Occipital lobe (tissue), 2 donors: ENCODE data around the gene CEMIP2. TPM values are rescaled to one million over a fixed set of nuclear protein-coding genes. Genes with fewer than 3 reads are reported as not detected.
"Not testable (repeated sequence)": the region's sequence is repeated elsewhere in the genome, so short reads cannot be mapped to it uniquely, and the experiment has no call there.

Experiments
- DNase-seq: peaks from one replicate; lab custom pipeline; 2025; lab: John Stamatoyannopoulos, UW
- total RNA-seq: library from RNA; depleted of rRNA; stranded (reverse); fragments of >200 nt; gene quantifications from one replicate; pipeline ENCODE4 v1.2.3, GENCODE V29; 2014

CEMIP2 gene
- total RNA-seq: 54.7 TPM

GRCh38 chr9:71768388-71769174, at the start of gene CEMIP2:
TSS of gene CEMIP2 (minus strand) at chr9:71768513. CDS start at chr9:71750373, 18,140 bp downstream.
- DNase-seq: peak; percentile 85

DNA sequence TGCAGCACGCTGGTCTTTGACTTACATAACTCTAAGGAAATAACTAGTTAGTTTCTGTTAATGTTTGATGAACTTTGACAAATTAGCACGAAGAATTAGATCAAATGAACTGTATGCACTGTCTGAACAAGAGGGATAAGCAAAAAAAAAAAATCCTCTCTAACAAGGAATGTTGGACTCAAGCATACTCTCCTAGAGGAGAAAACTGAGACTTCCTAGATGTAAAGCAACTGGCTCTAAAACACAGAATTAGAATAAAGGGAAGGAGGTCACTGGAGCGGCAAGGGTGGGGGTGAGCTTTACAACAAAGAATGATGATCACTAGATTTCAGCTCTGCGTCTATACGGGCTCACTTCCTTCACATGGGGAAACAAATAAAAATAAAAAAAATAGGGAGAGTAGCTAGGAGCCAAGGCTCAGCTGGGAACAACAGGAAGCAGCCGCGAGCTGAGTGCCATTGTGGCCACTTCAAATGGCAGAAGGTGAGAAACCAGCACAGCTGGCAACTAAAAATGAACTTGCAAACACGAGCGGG, 48.7 kb upstream of the CEMIP2 start:
- no peak for DNase-seq

GRCh38 chr9:71814815-71815214, 46.5 kb upstream of the CEMIP2 start:
- no peak for DNase-seq

- DNase-seq: no peak
These were observed 45.9 kb upstream of the CEMIP2 start for GRCh38 chr9:71814226-71814625.

DNA sequence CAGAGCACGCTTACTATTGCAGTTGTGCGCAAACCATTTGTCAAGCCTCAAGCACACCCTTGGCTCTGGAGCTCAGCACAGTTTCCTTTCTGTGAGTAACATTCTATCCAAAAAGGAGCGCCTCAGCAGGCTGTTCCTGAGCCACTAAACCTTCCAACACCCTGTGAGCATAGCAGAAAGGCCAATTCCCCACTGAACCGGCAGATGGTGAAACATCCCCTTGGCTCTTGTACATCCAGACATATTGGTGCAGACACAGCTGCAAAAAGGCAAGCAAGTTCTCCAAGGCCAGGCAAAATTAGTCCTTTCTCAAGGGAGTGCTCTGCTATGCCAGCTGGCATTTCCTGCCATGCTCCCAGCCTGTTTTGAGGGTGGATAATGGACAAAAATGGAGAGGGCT, 44.1 kb upstream of the CEMIP2 start:
- peak; percentile 45 for DNase-seq

- DNase-seq: no peak
These were observed 39.8 kb upstream of the CEMIP2 start for GRCh38 chr9:71808068-71808467.

- DNase-seq: no peak
These were observed 38.6 kb upstream of the CEMIP2 start for GRCh38 chr9:71806901-71807307.

GRCh38 chr9:71805096-71805495, 36.8 kb upstream of the CEMIP2 start:
- DNase-seq: not testable (repeated sequence)

DNA sequence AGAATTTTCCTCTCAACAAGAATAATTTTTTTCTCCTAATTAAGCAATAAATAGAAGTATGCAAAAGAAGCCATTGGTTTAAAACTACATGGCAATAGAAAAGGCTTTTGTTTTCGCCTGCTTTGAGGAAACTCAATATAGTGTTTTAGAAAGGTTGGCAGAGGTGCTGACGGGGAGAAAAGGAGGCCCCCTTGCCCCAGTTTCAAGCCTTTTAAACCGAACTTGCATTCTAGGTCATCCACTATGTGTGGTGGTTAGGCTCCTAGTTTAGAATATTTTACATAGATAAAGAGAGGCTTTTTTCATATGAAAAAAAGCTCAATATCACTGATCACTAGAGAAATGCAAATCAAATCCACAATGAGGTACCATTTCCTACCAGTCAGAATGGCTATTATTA, 33.5 kb upstream of the CEMIP2 start:
- no peak for DNase-seq

DNA sequence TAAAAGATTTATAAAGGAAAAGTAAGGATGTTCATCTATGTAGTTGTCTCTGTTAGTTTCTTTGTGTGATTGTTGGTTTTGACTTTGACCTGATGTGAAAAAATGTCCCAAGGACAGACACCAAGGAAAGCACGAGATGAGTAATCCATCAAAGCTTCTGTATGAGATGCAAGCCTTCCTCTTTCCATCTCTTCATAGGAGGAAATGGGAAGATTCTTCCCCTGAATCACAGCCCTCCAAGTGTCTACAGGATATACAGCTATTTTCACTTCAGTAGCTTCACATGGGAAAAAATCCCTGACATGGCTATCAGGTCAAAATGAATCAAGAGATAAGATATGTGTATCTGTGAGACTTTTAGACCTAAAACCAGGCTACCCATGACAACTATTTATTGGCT, 29.0 kb upstream of the CEMIP2 start:
- DNase-seq: no peak

GRCh38 chr9:71796100-71796767, 27.9 kb upstream of the CEMIP2 start:
- DNase-seq: no peak

GRCh38 chr9:71795097-71795813, 26.9 kb upstream of the CEMIP2 start:
- DNase-seq: no peak

GRCh38 chr9:71793386-71794105, 25.2 kb upstream of the CEMIP2 start:
- no peak for DNase-seq

DNA sequence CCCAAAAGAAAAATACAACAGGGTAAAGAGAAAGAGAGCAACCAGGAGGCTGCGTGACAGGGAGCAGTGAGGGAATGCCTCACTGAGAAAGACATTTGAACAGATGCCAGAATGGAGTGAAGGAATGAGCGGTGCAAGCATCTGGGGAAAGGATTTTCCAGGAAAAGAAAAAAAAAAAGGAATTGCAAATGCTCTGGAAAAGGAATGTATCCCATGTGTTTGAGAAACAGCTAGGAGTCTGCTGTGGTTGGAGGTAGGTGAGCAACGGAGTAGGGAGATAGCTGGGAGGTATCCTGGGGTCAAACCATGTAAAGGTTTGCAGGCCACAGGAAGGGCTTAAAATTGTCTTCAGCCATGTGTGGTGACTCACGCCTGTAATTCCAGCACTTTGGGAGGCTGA, 23.6 kb upstream of the CEMIP2 start:
- DNase-seq: no peak

- DNase-seq: no peak
These were observed 22.0 kb upstream of the CEMIP2 start for GRCh38 chr9:71790296-71790695.

- DNase-seq: no peak
These were observed 14.8 kb upstream of the CEMIP2 start for GRCh38 chr9:71783120-71783523.

DNA sequence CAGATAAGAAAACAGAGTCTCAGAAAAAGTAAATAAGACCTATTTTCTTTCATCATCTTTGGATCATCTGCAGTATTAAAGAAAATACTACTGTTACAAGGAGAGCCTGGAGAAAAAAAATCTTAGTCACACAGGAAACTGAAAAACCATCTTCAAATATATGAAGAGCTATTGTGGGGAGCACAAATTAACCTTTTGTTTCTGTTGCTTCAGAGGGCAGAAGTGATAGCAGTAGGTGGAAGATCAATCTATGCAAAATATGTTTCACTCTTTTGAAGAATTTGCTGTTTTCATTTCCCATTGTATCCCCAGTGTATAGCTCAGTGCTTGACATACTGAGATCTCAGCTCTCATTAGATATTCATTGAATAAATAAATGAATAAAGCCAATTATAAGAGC, 13.1 kb upstream of the CEMIP2 start:
- no peak for DNase-seq

- DNase-seq: no peak
These were observed 12.6 kb upstream of the CEMIP2 start for GRCh38 chr9:71780953-71781352.

GRCh38 chr9:71778085-71778484, 9.8 kb upstream of the CEMIP2 start:
- DNase-seq: no peak

GRCh38 chr9:71774920-71775319, 6.6 kb upstream of the CEMIP2 start:
- no peak for DNase-seq

GRCh38 chr9:71772726-71773125, 4.4 kb upstream of the CEMIP2 start:
- DNase-seq: no peak
